ENCODE measurements around the gene BTNL3.

The BTNL3 gene

DNA sequence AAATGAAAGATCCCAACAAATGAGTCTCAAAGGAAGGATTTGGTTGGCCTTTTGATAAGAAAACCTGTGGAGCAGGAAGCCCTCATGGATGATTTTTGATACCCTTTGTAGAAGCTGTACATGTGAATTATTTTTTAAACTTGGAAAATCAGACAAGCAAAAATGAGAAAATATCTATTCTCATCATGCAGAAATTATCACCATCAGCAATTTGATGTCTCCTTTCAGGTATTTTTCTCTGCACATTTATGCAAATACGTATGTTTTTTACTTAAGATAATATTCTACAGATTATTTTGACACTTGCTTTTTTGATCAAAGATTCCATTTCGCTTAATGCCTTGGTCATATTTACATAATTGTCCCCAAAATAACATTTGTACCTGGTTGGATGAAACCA lies 58.6 kb downstream of the BTNL3 start:
- DNase-seq (ENCODE audit: low read depth in 2 of 2), result no peak

DNA sequence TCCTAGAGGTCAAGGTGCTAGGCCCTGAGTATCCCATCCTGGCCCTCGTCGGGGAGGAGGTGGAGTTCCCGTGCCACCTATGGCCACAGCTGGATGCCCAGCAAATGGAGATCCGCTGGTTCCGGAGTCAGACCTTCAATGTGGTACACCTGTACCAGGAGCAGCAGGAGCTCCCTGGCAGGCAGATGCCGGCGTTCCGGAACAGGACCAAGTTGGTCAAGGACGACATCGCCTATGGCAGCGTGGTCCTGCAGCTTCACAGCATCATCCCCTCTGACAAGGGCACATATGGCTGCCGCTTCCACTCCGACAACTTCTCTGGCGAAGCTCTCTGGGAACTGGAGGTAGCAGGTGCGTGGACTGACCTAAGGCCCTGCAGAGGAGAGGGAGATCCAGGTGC lies 59.3 kb downstream of the BTNL3 start:
- no peak for DNase-seq (ENCODE audit: low read depth in 2 of 2)

DNA sequence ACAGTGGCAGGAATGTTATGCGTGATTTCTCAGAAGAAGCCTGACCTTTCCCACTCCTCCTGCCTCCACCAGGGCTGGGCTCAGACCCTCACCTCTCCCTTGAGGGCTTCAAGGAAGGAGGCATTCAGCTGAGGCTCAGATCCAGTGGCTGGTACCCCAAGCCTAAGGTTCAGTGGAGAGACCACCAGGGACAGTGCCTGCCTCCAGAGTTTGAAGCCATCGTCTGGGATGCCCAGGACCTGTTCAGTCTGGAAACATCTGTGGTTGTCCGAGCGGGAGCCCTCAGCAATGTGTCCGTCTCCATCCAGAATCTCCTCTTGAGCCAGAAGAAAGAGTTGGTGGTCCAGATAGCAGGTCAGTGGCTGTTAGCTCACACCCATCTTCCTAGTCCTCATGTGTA lies 61.4 kb downstream of the BTNL3 start:
- no peak for DNase-seq (ENCODE audit: low read depth in 2 of 2)

DNA sequence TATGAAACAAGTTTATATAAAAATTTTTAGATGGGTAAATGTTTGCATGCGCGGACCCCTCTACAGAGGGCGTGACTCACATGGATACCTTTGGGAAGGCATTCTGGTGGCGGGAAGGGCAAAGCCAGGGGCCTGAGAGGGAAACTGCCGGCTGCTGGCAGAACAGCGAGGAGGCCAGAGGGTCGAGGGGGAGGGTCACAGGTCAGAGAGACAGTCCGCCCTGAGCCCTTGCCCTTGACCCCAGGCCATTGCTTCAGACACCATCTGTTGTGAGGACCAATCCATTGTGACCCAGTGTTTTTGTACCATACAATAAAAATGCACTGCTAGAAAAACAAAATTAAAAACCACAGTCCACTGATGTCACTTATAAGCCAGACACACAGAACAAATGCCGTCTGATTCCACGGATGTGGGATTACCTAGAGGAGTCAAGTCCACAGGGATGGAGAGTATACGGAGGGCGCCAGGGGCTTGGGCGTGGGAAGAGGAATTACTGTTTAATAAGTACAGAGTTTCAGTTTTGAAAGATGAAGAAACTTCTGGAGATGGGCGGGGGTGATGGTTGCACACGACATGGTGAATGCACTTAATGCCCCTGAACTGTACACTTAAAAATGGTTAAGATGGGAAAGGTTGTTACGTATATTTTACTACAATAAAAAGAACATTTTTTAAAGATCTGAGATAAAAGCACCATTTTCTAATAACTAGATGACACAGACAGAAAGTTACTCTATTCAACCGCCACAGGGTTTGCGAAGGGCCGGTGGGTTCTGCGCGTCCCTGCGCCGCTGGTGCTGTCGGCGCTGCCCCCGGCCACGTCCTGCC lies 63.4 kb downstream of the BTNL3 start:
- DNase-seq (ENCODE audit: low read depth in 2 of 2), result no peak

DNA sequence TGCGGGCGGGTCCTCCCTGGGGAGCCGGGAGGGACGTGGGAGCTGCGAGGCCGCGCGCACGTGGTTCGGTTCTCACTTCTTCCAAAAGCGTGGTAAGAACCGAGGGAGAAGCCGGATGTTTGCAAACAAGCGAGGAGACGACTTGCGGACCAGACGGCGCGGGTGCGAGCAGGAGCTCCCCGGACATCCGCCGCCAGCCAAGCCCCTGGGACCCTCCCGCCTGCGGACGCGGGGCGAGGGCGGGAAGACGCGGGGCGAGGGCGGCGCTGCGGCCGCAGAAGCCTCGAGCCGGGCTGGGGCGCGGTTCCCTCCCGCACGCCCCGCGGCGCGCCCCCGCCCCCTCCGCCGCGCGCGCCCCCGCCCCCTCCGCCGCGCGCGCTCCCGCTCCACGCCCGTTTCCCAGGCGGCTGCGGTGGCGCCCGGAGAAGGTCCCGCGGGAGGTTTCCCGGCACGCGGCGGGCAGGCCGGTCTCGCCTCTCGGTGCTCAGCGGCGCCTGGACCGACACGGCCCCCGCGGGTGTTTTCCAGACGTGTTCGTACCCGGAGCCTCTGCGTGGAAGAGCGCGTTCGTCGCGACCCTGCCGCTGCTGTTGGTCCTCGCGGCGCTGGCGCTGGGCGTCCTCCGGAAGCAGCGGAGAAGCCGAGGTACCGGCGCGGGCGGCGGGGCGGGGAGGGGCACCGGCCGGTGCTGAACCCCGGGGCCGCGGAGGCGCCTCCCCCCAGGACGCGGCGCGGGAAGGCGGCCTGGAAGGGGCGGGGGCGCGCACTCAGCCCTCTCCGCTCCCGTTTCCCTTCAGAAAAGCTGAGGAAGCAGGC lies 64.2 kb downstream of the BTNL3 start:
- no peak for DNase-seq (ENCODE audit: low read depth in 2 of 2)

DNA sequence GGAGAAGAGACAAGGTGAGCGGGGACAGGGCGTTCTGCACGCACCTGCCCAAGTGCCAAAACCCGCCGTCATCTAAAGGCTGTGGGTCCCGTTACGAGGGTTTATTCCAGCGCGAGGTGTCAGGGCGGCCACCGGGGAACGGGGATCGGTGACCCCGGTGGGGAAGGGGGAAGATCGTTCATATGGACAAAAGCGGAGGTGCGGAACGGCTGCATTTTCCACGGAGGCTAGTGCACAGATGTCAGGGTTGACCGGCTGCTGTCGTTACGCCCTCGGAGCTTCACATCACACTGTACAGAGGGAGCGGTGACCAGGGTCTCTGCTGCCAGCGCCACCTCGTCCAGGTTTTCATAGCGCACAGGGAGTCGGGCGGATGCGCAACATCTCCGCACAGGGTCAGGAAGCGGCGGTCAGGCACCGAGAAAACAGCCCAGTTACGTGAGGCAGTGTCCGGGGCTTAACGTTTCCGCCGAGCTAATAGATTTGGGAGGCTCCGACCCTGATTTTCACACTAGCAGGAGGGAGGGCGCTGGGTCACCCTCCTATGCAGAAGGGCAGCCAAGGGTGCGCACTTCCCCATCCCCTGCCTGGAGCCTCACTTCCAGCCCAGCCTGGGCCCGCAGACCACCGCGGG lies 65.0 kb downstream of the BTNL3 start:
- DNase-seq (ENCODE audit: low read depth in 2 of 2), result no peak

DNA sequence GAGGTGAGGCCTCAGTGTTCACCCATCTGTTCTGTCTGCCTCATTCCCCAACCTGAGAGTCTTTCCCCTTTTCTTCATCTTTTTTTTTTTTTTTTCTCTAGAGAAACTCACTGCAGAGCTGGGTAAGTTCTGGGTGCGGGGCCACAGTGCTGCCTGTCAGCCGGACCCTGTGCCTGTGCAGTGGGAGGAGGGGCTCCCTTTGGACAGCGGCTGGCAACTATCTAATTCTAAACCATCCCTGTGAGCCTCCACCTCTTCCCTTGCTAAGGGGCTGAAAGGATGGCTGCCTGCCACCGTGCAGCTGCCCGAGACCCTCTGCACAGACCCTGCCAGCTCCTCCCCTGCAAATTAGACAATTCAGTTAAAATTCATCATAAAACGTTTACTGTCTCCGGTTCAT lies 65.5 kb downstream of the BTNL3 start:
- DNase-seq (ENCODE audit: low read depth in 2 of 2), result no peak

DNA sequence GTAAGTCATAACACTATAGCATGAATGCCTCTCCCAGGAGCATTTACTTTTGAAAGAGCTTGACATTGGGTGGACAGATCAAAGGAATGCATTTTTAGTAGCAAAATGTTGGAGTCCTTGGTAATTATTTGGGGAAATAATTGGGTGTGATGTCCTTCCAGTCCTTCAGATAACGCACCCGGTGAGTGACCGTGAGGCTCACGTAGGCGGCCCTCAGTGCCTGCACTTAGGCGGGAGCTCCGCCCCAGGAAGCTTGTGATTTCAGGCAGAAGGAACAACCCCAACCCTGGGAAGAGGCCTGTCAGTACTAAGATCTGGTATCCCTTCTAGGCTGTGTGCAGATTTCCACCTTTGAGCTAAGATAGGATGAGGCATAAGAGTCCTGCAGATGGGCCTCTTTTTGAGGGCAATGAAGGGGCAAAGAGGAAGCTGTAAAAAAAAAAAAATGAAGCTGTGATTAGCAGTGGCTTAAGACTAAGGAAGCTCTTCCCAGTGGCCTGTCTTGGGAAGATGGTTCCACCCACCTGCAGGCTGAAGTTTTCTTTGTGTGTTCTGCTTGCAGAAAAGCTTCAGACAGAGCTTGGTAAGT lies 66.3 kb downstream of the BTNL3 start:
- DNase-seq (ENCODE audit: low read depth in 2 of 2), result no peak
